Measurements from ENCODE around the gene ARHGEF40.

ARHGEF40 gene

DNA sequence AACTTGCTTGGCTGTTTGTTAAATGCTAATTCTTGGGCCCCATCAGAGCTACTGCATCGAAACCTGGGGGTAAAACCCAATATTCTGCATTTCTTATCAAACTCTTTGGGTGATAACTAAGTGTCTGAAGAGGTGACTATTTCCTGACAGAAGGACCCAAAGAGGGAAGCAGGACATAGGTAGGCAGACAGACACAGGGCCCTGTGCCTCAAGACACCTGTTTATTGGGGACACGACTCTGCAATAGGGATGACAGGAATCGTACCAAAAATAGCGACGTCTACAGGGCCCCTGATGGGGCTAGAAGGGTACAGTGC, 19.7 kb downstream of the ARHGEF40 start:
- DNase-seq (ENCODE audit: low read depth): no peak
- no peak overlapping the region for H3K4me3 ChIP-seq (ENCODE audit: control insufficient read depth, low read depth, low read length)
- TF ChIP-seq, protein P1, sequence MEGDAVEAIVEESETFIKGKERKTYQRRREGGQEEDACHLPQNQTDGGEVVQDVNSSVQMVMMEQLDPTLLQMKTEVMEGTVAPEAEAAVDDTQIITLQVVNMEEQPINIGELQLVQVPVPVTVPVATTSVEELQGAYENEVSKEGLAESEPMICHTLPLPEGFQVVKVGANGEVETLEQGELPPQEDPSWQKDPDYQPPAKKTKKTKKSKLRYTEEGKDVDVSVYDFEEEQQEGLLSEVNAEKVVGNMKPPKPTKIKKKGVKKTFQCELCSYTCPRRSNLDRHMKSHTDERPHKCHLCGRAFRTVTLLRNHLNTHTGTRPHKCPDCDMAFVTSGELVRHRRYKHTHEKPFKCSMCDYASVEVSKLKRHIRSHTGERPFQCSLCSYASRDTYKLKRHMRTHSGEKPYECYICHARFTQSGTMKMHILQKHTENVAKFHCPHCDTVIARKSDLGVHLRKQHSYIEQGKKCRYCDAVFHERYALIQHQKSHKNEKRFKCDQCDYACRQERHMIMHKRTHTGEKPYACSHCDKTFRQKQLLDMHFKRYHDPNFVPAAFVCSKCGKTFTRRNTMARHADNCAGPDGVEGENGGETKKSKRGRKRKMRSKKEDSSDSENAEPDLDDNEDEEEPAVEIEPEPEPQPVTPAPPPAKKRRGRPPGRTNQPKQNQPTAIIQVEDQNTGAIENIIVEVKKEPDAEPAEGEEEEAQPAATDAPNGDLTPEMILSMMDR (IDR thresholded peaks at IDR 0.05; ENCODE audit: control insufficient read depth, insufficient read depth, low read depth, low read length, missing control alignments): no peak

DNA sequence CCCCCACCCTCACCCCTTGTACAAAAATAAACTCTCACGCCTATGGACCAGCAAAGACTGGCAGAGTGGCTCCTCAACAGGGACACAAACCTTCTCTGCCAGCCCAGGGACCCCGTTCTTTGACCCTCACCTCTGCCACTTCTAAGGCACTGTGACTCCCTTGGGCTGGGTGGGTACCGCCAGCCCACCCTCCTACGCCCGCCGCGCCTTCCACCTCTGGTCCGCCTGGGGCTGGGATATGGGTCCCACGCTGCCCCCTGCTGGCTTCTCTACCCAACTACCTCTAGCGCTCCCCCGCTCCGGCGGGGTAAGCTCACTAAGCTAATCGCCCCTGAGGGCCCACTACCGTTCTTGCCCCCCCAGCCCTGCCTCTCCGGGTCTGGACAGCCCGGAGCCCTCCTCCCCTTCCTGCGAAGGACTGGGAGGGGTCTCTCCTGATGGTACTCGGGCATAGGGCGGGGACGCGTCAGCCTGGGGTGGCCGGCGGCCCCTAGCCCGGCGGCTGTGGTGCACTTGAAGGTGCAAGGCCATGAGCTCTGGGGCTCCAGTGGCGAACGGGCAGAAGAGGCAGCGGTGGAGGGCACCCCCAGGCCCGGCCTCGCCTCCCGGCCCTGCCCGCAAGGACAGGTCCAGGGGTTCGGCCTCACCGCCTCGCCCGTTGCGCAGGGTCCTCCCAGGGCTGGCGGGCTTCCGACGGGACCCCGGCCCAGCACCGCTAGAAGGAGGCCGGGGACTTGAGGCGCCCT, 20.3 kb downstream of the ARHGEF40 start:
- TF ChIP-seq, protein P1 (IDR thresholded peaks at IDR 0.05; ENCODE audit: control insufficient read depth, insufficient read depth, low read depth, low read length, missing control alignments): peak; percentile 54
- DNase-seq (ENCODE audit: low read depth): no peak

DNA sequence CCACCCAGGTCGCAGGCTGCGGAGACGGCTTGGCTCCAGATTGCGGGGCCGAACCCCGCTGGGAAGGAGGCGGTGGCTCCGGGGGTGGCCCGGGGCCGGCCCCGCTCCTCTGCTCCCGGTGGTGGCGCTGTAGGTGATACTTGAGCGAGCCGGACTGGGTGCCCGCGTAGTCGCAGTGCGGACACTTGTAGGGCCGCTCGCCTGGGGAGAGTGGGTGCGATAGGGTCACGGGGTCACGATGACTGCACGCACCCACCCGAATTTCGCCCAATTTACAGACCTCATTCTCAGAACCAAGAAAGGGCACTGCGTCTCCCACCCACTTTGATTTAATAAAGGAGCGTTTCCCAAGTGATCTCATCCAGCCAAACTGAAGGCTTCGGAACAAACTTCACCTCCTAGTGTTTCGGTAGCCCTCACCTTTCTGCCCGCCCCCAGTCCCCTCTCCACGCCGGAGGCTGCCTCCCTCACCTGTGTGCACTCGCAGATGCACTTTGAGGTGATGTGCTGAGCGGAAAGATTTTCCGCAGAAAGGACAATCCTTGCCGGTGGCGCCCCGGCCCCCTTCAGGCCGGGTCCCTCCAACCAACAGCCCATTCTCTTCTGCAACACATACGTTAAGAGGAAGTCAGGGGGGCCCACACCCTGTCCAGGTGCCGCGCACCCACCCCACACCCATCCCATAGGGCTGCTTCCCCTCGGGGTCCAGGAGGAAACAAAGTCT, 21.0 kb downstream of the ARHGEF40 start:
- DNase-seq (ENCODE audit: low read depth): no peak
- TF ChIP-seq, protein P1 (IDR thresholded peaks at IDR 0.05; ENCODE audit: control insufficient read depth, insufficient read depth, low read depth, low read length, missing control alignments): no peak
- no peak overlapping the region for H3K4me3 ChIP-seq (ENCODE audit: control insufficient read depth, low read depth, low read length)

More for the DNA sequence above, 20.3 kb downstream of the ARHGEF40 start:
- H3K4me3 ChIP-seq (ENCODE audit: control insufficient read depth, low read depth, low read length): no peak overlapping the region

DNA sequence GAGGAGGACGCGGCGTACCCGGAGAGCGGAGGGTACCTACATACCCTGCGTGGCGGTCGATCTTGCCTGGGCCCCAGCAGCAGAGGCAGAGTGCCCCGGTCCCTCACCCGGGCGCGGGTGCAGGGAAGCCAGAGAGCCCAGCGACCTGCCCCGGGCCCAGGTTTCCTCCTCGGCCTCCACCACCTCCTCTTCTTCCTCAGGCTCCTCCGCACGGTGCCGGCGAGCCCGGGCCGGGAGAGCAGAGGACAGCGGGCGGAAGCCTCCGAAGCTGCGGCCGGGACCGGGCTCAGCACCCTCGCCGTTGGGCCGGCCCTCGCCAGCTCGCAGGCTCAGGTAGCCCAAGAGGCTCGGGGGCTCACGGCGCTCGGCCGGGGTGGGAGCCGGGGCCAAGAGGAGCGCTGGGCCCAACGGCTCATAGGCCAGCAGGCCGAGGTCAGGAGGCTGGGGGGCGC, 21.7 kb downstream of the ARHGEF40 start:
- no peak overlapping the region for H3K4me3 ChIP-seq (ENCODE audit: control insufficient read depth, low read depth, low read length)
- TF ChIP-seq, protein P1 (IDR thresholded peaks at IDR 0.05; ENCODE audit: control insufficient read depth, insufficient read depth, low read depth, low read length, missing control alignments): no peak
- DNase-seq (ENCODE audit: low read depth): no peak

DNA sequence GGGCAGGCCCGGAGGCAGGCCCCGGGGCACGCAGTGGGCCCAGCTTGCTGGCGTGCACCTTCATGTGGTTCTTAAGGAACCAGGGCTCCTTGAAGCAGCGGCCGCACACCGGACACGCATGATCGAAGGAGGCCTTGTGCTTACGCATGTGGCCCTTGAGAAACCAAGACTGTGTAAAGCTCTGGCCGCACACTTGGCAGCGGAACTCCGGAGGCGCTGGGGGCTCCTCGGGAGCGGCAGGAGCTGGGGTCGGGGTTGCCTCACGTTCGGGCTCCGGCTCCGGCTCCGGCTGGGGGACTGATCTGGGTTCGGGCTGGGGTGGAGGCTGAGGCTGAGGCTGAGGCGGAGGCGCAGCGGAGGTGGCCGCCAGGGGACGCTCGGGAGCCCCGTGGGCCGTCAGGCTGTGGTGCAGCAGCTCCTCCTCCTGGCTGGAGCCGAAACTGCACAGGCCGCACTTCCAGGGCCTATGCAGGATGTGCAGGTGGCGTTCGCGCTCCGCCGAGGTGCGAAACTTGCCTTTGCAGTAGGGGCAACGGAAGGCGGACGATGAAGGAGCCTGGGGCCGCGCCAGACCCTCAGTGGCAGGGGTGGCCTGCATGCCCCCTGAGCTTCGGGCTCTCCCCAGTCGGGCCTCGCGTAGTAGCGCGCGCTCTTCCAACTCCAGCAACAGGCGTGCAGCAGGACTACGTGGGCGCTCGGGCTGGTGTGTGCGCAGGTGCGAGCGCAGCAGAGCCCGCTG, 22.3 kb downstream of the ARHGEF40 start:
- TF ChIP-seq, protein P1 (IDR thresholded peaks at IDR 0.05; ENCODE audit: control insufficient read depth, insufficient read depth, low read depth, low read length, missing control alignments): peak; percentile 100
- DNase-seq (ENCODE audit: low read depth): no peak
- H3K4me3 ChIP-seq (ENCODE audit: control insufficient read depth, low read depth, low read length): no peak overlapping the region

DNA sequence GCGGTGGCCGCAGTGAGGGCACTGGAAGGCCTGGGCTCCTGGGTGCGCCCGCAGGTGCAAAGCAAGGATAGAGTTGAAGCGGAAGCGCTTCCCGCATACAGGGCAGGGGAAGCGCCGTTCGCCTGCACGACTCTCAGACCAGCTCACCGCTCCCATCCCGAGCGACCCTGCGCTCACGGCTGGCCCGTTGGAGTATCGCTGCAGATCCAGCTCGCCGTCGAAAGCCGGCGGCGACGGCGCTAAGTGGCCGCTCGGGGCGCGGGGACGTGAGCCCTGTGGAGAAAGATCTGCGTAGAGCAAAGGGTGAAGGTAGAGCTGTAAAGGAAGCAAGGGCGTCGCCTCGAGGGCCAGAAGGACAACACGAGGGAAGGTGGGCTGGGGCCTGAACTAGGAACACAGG, 22.9 kb downstream of the ARHGEF40 start:
- DNase-seq (ENCODE audit: low read depth): no peak
- H3K4me3 ChIP-seq (ENCODE audit: control insufficient read depth, low read depth, low read length): no peak overlapping the region
- TF ChIP-seq, protein P1 (IDR thresholded peaks at IDR 0.05; ENCODE audit: control insufficient read depth, insufficient read depth, low read depth, low read length, missing control alignments): no peak
